Lower leg skin (tissue), 3 donors: Measurements from ENCODE around the gene HERPUD2.

Experiments
- CTCF ChIP-seq, 3 donors: fragments of 450-650 bp; IDR thresholded peaks; one replicate each; pipeline ENCODE4 v1.5.1; 2016; ENCODE audit warnings: antibody characterized with exemption in 3 of 3, mild to moderate bottlenecking in 3 of 3, moderate library complexity in 2 of 3
- POLR2A ChIP-seq, 2 donors: fragments of 450-650 bp; IDR thresholded peaks; one replicate each; pipeline ENCODE4 v1.6.1; 2016 to 2017; ENCODE audit warnings: antibody characterized with exemption in 2 of 2, mild to moderate bottlenecking in 1 of 2, moderate library complexity in 1 of 2

GRCh38 chr7:35680403-35681013, 14.4 kb downstream of the HERPUD2 start:
- TF ChIP-seq CTCF (IDR thresholded peaks at IDR 0.05) (no peak), POLR2A (IDR thresholded peaks at IDR 0.05) (no peak)
